Mesenchymal stem cell (in vitro differentiated cells and primary cell): Measurements from ENCODE around the gene AKT1S1.
A peak's percentile ranks its signal among the peaks of the same experiment; 100 is the strongest.

Experiments used
- DNase-seq: peaks from one replicate; pipeline ENCODE4 v3.0.0-alpha.2; 2013
- H2AFZ ChIP-seq: one replicate; pipeline ENCODE4 v1.6.1; 2013; ENCODE audit warnings: low read depth, mild to moderate bottlenecking, control low read depth, inconsistent platforms, low read length, moderate library complexity
- H2AK5ac ChIP-seq: 2 replicates; pipeline ENCODE4 v1.6.1; 2013; ENCODE audit warnings: low read length, moderate library complexity, mild to moderate bottlenecking, inconsistent platforms; ENCODE audit not compliant: severe bottlenecking
- H2BK120ac ChIP-seq: one replicate; pipeline ENCODE4 v1.6.1; 2013; ENCODE audit warnings: low read depth, mild to moderate bottlenecking, inconsistent platforms, low read length, moderate library complexity
- H2BK12ac ChIP-seq, 2 experiments: one replicate each; pipeline ENCODE4 v1.6.1; 2013; ENCODE audit warnings: inconsistent platforms in 2 of 2, low read length in 2 of 2, mild to moderate bottlenecking in 2 of 2, moderate library complexity in 2 of 2, control low read depth in 1 of 2
- H2BK15ac ChIP-seq: one replicate; pipeline ENCODE4 v1.6.1; 2013; ENCODE audit warnings: mild to moderate bottlenecking, low read depth, inconsistent platforms; ENCODE audit not compliant: poor library complexity, severe bottlenecking
- H2BK5ac ChIP-seq: 2 replicates; pipeline ENCODE4 v1.6.1; 2013; ENCODE audit warnings: low read depth, mild to moderate bottlenecking, low read length, control low read depth, inconsistent platforms; ENCODE audit not compliant: poor library complexity, severe bottlenecking
- H3K14ac ChIP-seq, 2 experiments: one replicate each; pipeline ENCODE4 v1.6.1; 2013; ENCODE audit warnings: inconsistent platforms in 2 of 2, low read length in 2 of 2, control low read depth in 1 of 2, mild to moderate bottlenecking in 1 of 2, moderate library complexity in 1 of 2
- H3K18ac ChIP-seq, 2 experiments: one replicate each; pipeline ENCODE4 v1.6.1; 2013; ENCODE audit warnings: inconsistent platforms in 2 of 2, low read length in 2 of 2, control low read depth in 1 of 2, low read depth in 1 of 2, mild to moderate bottlenecking in 1 of 2
- H3K23ac ChIP-seq, 2 experiments: one replicate each; pipeline ENCODE4 v1.6.1; 2013; ENCODE audit warnings: inconsistent platforms in 2 of 2, low read length in 2 of 2, mild to moderate bottlenecking in 2 of 2, moderate library complexity in 2 of 2, control low read depth in 1 of 2
- H3K27ac ChIP-seq: 2 replicates; pipeline ENCODE4 v1.5.1; 2013; ENCODE audit warnings: mild to moderate bottlenecking, moderate library complexity, low read length, control low read depth, inconsistent platforms; ENCODE audit not compliant: poor library complexity, severe bottlenecking
- H3K27me3 ChIP-seq, 2 experiments: 2 replicates each; pipeline versions ENCODE4 v1.6.1 to v1.7.0; 2013; ENCODE audit warnings: low read length in 2 of 2, mild to moderate bottlenecking in 2 of 2, moderate library complexity in 2 of 2, control low read depth in 1 of 2, inconsistent platforms in 1 of 2; ENCODE audit not compliant: control insufficient read depth in 1 of 2, insufficient read depth in 1 of 2
- H3K36me3 ChIP-seq, 2 experiments: 2 replicates each; pipeline versions ENCODE4 v1.6.1 to v1.7.0; 2013; ENCODE audit warnings: low read length in 2 of 2, control low read depth in 1 of 2, inconsistent platforms in 1 of 2, low read depth in 1 of 2, mild to moderate bottlenecking in 1 of 2; ENCODE audit not compliant: insufficient read depth in 2 of 2, control insufficient read depth in 1 of 2
- H3K4ac ChIP-seq, 2 experiments: one replicate each; pipeline ENCODE4 v1.6.1; 2013; ENCODE audit warnings: inconsistent platforms in 2 of 2, low read length in 2 of 2, mild to moderate bottlenecking in 2 of 2, moderate library complexity in 2 of 2, control low read depth in 1 of 2, low read depth in 1 of 2
- H3K4me1 ChIP-seq: 2 replicates; pipeline ENCODE4 v1.6.1; 2013; ENCODE audit warnings: low read depth, low read length, control low read depth; ENCODE audit not compliant: control insufficient read depth, insufficient read depth
- H3K4me2 ChIP-seq: 2 replicates; pipeline ENCODE4 v1.6.1; 2013; ENCODE audit warnings: low read length, mild to moderate bottlenecking, inconsistent platforms; ENCODE audit not compliant: poor library complexity, severe bottlenecking
- H3K4me3 ChIP-seq, 2 experiments: 2 replicates each; pipeline versions ENCODE4 v1.5.1 to v1.7.0; 2013; ENCODE audit warnings: low read length in 2 of 2, mild to moderate bottlenecking in 2 of 2, control low read depth in 1 of 2, low read depth in 1 of 2; ENCODE audit not compliant: insufficient read depth in 1 of 2
- H3K79me1 ChIP-seq: replicated peaks from 2 replicates; pipeline ENCODE4 v1.6.1; 2013; ENCODE audit warnings: mild to moderate bottlenecking, control low read depth, low read length, inconsistent platforms; ENCODE audit not compliant: poor library complexity, severe bottlenecking
- H3K9ac ChIP-seq: 2 replicates; pipeline ENCODE4 v1.7.0; 2013; ENCODE audit warnings: mild to moderate bottlenecking, low read length, moderate library complexity
- H3K9me3 ChIP-seq: 2 replicates; pipeline ENCODE4 v1.7.0; 2013; ENCODE audit warnings: mild to moderate bottlenecking, low read length; ENCODE audit not compliant: control insufficient read depth
- H4K8ac ChIP-seq: one replicate; pipeline ENCODE4 v1.6.1; 2013; ENCODE audit warnings: inconsistent platforms, mild to moderate bottlenecking, low read length, moderate library complexity
- H4K91ac ChIP-seq: one replicate; pipeline ENCODE4 v1.6.1; 2013; ENCODE audit warnings: mild to moderate bottlenecking, low read length, inconsistent platforms
- WGBS: methylation state at CpG from one replicate; pipeline ENCODE4 v1.1.7; 2013; ENCODE audit warnings: mixed read lengths; 5-methylcytosine and 5-hydroxymethylcytosine counted together

AKT1S1 gene

GRCh38 chr19:49860336-49861102 is 16.6 kb downstream of the AKT1S1 start:
- H3K27me3 ChIP-seq: no peaks in the 10 kb centered on the region
- no peak for DNase-seq
- no peak overlapping the region for H2BK12ac ChIP-seq
- H3K79me1 ChIP-seq: peaks cover 25% of the 10 kb centered on the region
- H3K36me3 ChIP-seq: peaks cover 74 to 95% of the 10 kb centered on the region in 2 experiments
- H3K4ac ChIP-seq: no peak overlapping the region
- H3K23ac ChIP-seq: no peak overlapping the region
- H3K4me3 ChIP-seq: no peak overlapping the region
- WGBS: 89% methylated on average over 17 of the region's 17 CpGs
- no peaks in the 10 kb centered on the region for H3K9me3 ChIP-seq
- H3K9ac ChIP-seq: no peak overlapping the region
- H2BK5ac ChIP-seq: no peak overlapping the region
- no peak overlapping the region for H4K8ac ChIP-seq
- H2AFZ ChIP-seq: no peak overlapping the region
- no peak overlapping the region for H4K91ac ChIP-seq
- H2AK5ac ChIP-seq: peak overlapping the region; percentile 11
- H2BK120ac ChIP-seq: no peak overlapping the region
- no peak overlapping the region for H2BK15ac ChIP-seq
- H3K14ac ChIP-seq: no peak overlapping the region
- H3K27ac ChIP-seq: no peak overlapping the region
- H3K18ac ChIP-seq: no peak overlapping the region
- peaks cover 52% of the 10 kb centered on the region for H3K4me1 ChIP-seq
- H3K4me2 ChIP-seq: no peak overlapping the region

- no peak for DNase-seq
- Histone ChIP-seq H2BK5ac (peak overlapping the region; percentile 39), H2BK15ac (no peak overlapping the region), H2AFZ (no peak overlapping the region), H3K4me1 (peaks cover 50% of the 10 kb centered on the region), H4K91ac (peak overlapping the region; percentile 34), H3K4ac (no peak overlapping the region), H3K27me3 (no peaks in the 10 kb centered on the region), H2BK120ac (no peak overlapping the region), H3K23ac (no peak overlapping the region), H3K36me3 (peaks cover 79 to 98% of the 10 kb centered on the region in 2 experiments), H4K8ac (no peak overlapping the region), H3K4me3 (no peak overlapping the region), H3K9ac (no peak overlapping the region), H3K14ac (no peak overlapping the region), H3K27ac (peak overlapping the region; percentile 86), H3K79me1 (peaks cover 27% of the 10 kb centered on the region), H3K9me3 (no peaks in the 10 kb centered on the region), H2AK5ac (peak overlapping the region; percentile 55), H3K18ac (no peak overlapping the region), H3K4me2 (no peak overlapping the region), H2BK12ac (peak overlapping the region in 1 of 2 experiments; percentile 7)
- WGBS: 92% methylated on average over 22 of the region's 22 CpGs
Measured at GRCh38 chr19:49859682-49860335, 17.3 kb downstream of the AKT1S1 start.

- Histone ChIP-seq H2BK12ac (no peak overlapping the region), H3K18ac (no peak overlapping the region), H3K27me3 (no peaks in the 10 kb centered on the region), H3K9ac (no peak overlapping the region), H2BK15ac (no peak overlapping the region), H4K8ac (peak overlapping the region; percentile 41), H2AFZ (no peak overlapping the region), H3K4me2 (no peak overlapping the region), H3K9me3 (no peaks in the 10 kb centered on the region), H3K27ac (peak overlapping the region; percentile 70), H2BK5ac (no peak overlapping the region), H3K4me1 (peaks cover 56% of the 10 kb centered on the region), H3K4ac (no peak overlapping the region), H3K14ac (no peak overlapping the region), H3K79me1 (peaks cover 17% of the 10 kb centered on the region), H3K23ac (peak overlapping the region in 1 of 2 experiments; percentile 41), H4K91ac (no peak overlapping the region), H2AK5ac (peak overlapping the region; percentile 42), H3K36me3 (peaks cover 65 to 90% of the 10 kb centered on the region in 2 experiments), H2BK120ac (no peak overlapping the region), H3K4me3 (no peak overlapping the region)
- no peak for DNase-seq
- WGBS: 91% methylated on average over 33 of the region's 37 CpGs
Measured at GRCh38 chr19:49858088-49858985, 18.8 kb downstream of the AKT1S1 start.

- Histone ChIP-seq H3K4ac (no peak overlapping the region), H3K79me1 (peaks cover 11% of the 10 kb centered on the region), H3K23ac (peak overlapping the region in 1 of 2 experiments; percentile 34), H3K14ac (no peak overlapping the region), H3K4me1 (peaks cover 53% of the 10 kb centered on the region), H3K4me3 (no peak overlapping the region), H3K18ac (no peak overlapping the region), H2BK12ac (no peak overlapping the region), H2BK5ac (no peak overlapping the region), H3K27me3 (no peaks in the 10 kb centered on the region), H4K8ac (no peak overlapping the region), H3K36me3 (peaks cover 60 to 84% of the 10 kb centered on the region in 2 experiments), H3K9me3 (no peaks in the 10 kb centered on the region), H2BK120ac (no peak overlapping the region), H3K9ac (no peak overlapping the region), H3K27ac (no peak overlapping the region), H4K91ac (no peak overlapping the region), H3K4me2 (no peak overlapping the region), H2BK15ac (no peak overlapping the region), H2AFZ (no peak overlapping the region), H2AK5ac (no peak overlapping the region)
- no peak for DNase-seq
- WGBS: 97% methylated on average over 5 of the region's 5 CpGs
Measured at GRCh38 chr19:49857838-49858087, 19.4 kb downstream of the AKT1S1 start.
